Epithelial cell of proximal tubule (primary cell): ENCODE data around the gene SELENOO. TPM values are rescaled to one million over a fixed set of nuclear protein-coding genes. Genes with fewer than 3 reads are reported as not detected.

Source experiments
- DNase-seq: peaks from one replicate; pipeline ENCODE4 v3.0.0-alpha.2; 2011; ENCODE audit warnings: low read depth
- H3K4me3 ChIP-seq: 2 replicates; pipeline ENCODE4 v1.5.1; 2011; ENCODE audit warnings: low read depth, mild to moderate bottlenecking, low read length
- total RNA-seq: library from RNA; depleted of rRNA; stranded (reverse); fragments of >200 nt; gene quantifications from 2 replicates; pipeline ENCODE4 v1.2.3, GENCODE V29; 2015
- TF ChIP-seq, protein P1 (sequence below): conservative IDR thresholded peaks from 2 replicates; pipeline ENCODE4 v1.5.1; 2012; ENCODE audit warnings: low read depth, mild to moderate bottlenecking, low read length

The SELENOO gene
- total RNA-seq, 1 donor from 2014 or later: 31.1 TPM

GRCh38 chr22:50264104-50264745 lies 63.4 kb downstream of the SELENOO start:
- no peak for DNase-seq
- TF ChIP-seq, protein P1, sequence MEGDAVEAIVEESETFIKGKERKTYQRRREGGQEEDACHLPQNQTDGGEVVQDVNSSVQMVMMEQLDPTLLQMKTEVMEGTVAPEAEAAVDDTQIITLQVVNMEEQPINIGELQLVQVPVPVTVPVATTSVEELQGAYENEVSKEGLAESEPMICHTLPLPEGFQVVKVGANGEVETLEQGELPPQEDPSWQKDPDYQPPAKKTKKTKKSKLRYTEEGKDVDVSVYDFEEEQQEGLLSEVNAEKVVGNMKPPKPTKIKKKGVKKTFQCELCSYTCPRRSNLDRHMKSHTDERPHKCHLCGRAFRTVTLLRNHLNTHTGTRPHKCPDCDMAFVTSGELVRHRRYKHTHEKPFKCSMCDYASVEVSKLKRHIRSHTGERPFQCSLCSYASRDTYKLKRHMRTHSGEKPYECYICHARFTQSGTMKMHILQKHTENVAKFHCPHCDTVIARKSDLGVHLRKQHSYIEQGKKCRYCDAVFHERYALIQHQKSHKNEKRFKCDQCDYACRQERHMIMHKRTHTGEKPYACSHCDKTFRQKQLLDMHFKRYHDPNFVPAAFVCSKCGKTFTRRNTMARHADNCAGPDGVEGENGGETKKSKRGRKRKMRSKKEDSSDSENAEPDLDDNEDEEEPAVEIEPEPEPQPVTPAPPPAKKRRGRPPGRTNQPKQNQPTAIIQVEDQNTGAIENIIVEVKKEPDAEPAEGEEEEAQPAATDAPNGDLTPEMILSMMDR: no peak
- H3K4me3 ChIP-seq: no peak overlapping the region

- DNase-seq: no peak
- TF ChIP-seq, protein P1: no peak
- H3K4me3 ChIP-seq: no peak overlapping the region
Measured at GRCh38 chr22:50264946-50265669, 64.3 kb downstream of the SELENOO start.

DNA sequence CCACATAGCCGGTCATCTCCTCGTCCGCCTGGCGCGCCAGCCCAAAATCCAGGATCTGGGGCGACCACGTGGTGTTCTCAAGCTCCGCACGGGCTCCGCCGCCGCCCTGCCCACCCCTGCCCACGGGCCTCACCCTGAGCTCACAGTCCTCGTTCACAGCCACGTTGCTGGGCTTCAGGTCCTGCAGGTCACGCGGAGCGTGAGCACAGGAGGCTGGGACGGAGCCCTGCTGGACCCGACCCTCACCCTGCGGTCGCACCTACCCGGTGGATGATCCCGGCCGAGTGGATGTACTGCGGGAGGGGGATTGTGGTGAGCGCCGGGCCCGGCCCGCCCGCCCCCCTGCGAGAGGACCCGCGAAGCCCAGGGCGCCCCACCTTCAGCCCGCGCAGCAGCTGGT lies 66.2 kb downstream of the SELENOO start:
- H3K4me3 ChIP-seq: no peak overlapping the region
- no peak for DNase-seq
- TF ChIP-seq, protein P1: no peak

Other genes starting within 250 kb of the SELENOO start
- gene PIM3, start 240.2 kb upstream of the SELENOO start, total RNA-seq: 37.5 and 49.3 TPM in 2 replicates
- gene IL17REL, start 188.2 kb upstream of the SELENOO start, total RNA-seq: not detected in 2 replicates
- gene TTLL8, start 142.7 kb upstream of the SELENOO start, total RNA-seq: not detected in 2 replicates
- gene MLC1, start 115.6 kb upstream of the SELENOO start, total RNA-seq: not detected in 2 replicates
- gene MOV10L1, start 111.0 kb upstream of the SELENOO start, total RNA-seq: 0.12 and 0.29 TPM in 2 replicates
- 0.07 and 0.12 TPM in 2 replicates for gene PANX2, start 30.3 kb upstream of the SELENOO start, total RNA-seq
- 55.5 and 68.9 TPM in 2 replicates for gene TRABD, start 15.1 kb upstream of the SELENOO start, total RNA-seq
- 19.8 and 26.1 TPM in 2 replicates for gene TUBGCP6, start 44.0 kb downstream of the SELENOO start, total RNA-seq
- 18.8 and 40.6 TPM in 2 replicates for gene HDAC10, start 50.3 kb downstream of the SELENOO start, total RNA-seq
- 33.9 and 56.0 TPM in 2 replicates for gene MAPK12, start 60.7 kb downstream of the SELENOO start, total RNA-seq
- 5.4 and 8.4 TPM in 2 replicates for gene MAPK11, start 69.4 kb downstream of the SELENOO start, total RNA-seq
- 113 and 177 TPM in 2 replicates for gene PLXNB2, start 106.6 kb downstream of the SELENOO start, total RNA-seq
- gene DENND6B, start 126.0 kb downstream of the SELENOO start, total RNA-seq: 1.2 and 4.4 TPM in 2 replicates
- 35.7 and 49.3 TPM in 2 replicates for gene PPP6R2, start 142.3 kb downstream of the SELENOO start, total RNA-seq